Neuron (in vitro differentiated cells): ENCODE data around the gene MYH9.

Experiments
- H2AFZ ChIP-seq: one replicate; pipeline ENCODE4 v1.6.1; 2013; ENCODE audit warnings: low read depth, mild to moderate bottlenecking, inconsistent platforms, low read length, moderate library complexity
- H3K27me3 ChIP-seq: one replicate; pipeline ENCODE4 v1.6.1; 2013; ENCODE audit warnings: low read length; ENCODE audit not compliant: insufficient read depth
- H3K36me3 ChIP-seq: one replicate; pipeline ENCODE4 v1.6.1; 2013; ENCODE audit warnings: low read length; ENCODE audit not compliant: insufficient read depth
- H3K4me1 ChIP-seq: one replicate; pipeline ENCODE4 v1.6.1; 2013; ENCODE audit warnings: low read length; ENCODE audit not compliant: insufficient read depth
- H3K4me3 ChIP-seq: 2 replicates; pipeline ENCODE4 v1.5.1; 2013; ENCODE audit warnings: mild to moderate bottlenecking, low read length, moderate library complexity
- H3K9me3 ChIP-seq: one replicate; pipeline ENCODE4 v1.6.1; 2013; ENCODE audit warnings: low read length

MYH9 gene

GRCh38 chr22:36336246-36337182 lies 51.3 kb downstream of the MYH9 start:
- Histone ChIP-seq H3K27me3 (no peaks in the 10 kb centered on the region), H2AFZ (no peak overlapping the region), H3K4me3 (no peak overlapping the region), H3K9me3 (no peaks in the 10 kb centered on the region), H3K36me3 (peaks cover 33% of the 10 kb centered on the region), H3K4me1 (peaks cover 11% of the 10 kb centered on the region)

- Histone ChIP-seq H3K36me3 (peaks cover 27% of the 10 kb centered on the region), H3K27me3 (no peaks in the 10 kb centered on the region), H3K9me3 (no peaks in the 10 kb centered on the region), H3K4me1 (peaks cover 11% of the 10 kb centered on the region), H3K4me3 (no peak overlapping the region), H2AFZ (no peak overlapping the region)
Observed at GRCh38 chr22:36335621-36336020, 52.1 kb downstream of the MYH9 start.

- Histone ChIP-seq H3K27me3 (no peaks in the 10 kb centered on the region), H3K4me3 (no peak overlapping the region), H2AFZ (no peak overlapping the region), H3K9me3 (no peaks in the 10 kb centered on the region), H3K36me3 (peaks cover 25% of the 10 kb centered on the region), H3K4me1 (peaks cover 14% of the 10 kb centered on the region)
Observed at GRCh38 chr22:36334821-36335603, 52.8 kb downstream of the MYH9 start.

- Histone ChIP-seq H3K36me3 (peaks cover 18% of the 10 kb centered on the region), H3K4me3 (no peak overlapping the region), H3K27me3 (no peaks in the 10 kb centered on the region), H3K4me1 (peaks cover 22% of the 10 kb centered on the region), H3K9me3 (no peaks in the 10 kb centered on the region), H2AFZ (no peak overlapping the region)
Observed at GRCh38 chr22:36334081-36334820, 53.5 kb downstream of the MYH9 start.

- Histone ChIP-seq H3K4me1 (peaks cover 28% of the 10 kb centered on the region), H3K9me3 (no peaks in the 10 kb centered on the region), H3K36me3 (peaks cover 12% of the 10 kb centered on the region)
Observed at GRCh38 chr22:36333644-36334043, 54.1 kb downstream of the MYH9 start.

GRCh38 chr22:36332623-36333332 lies 55.0 kb downstream of the MYH9 start:
- Histone ChIP-seq H3K4me3 (no peak overlapping the region), H2AFZ (no peak overlapping the region), H3K36me3 (peaks cover 10% of the 10 kb centered on the region), H3K27me3 (no peaks in the 10 kb centered on the region), H3K4me1 (peaks cover 36% of the 10 kb centered on the region), H3K9me3 (no peaks in the 10 kb centered on the region)

More at GRCh38 chr22:36333644-36334043, 54.1 kb downstream of the MYH9 start:
- Histone ChIP-seq H3K27me3 (no peaks in the 10 kb centered on the region), H3K4me3 (no peak overlapping the region), H2AFZ (no peak overlapping the region)

- no peaks in the 10 kb centered on the region for H3K9me3 ChIP-seq
- H3K36me3 ChIP-seq = peaks cover 10% of the 10 kb centered on the region
- peaks cover 32% of the 10 kb centered on the region for H3K4me1 ChIP-seq
- no peak overlapping the region for H2AFZ ChIP-seq
- no peak overlapping the region for H3K4me3 ChIP-seq
- no peaks in the 10 kb centered on the region for H3K27me3 ChIP-seq
Observed at GRCh38 chr22:36331912-36332622, 55.7 kb downstream of the MYH9 start.

- no peak overlapping the region for H3K4me3 ChIP-seq
- H3K9me3 ChIP-seq = no peaks in the 10 kb centered on the region
- H3K36me3 ChIP-seq = peaks cover 12% of the 10 kb centered on the region
- H2AFZ ChIP-seq = no peak overlapping the region
- H3K4me1 ChIP-seq = peaks cover 32% of the 10 kb centered on the region
- no peaks in the 10 kb centered on the region for H3K27me3 ChIP-seq
Observed at GRCh38 chr22:36331306-36331911, 56.4 kb downstream of the MYH9 start.

- Histone ChIP-seq H3K4me3 (no peak overlapping the region), H3K9me3 (no peaks in the 10 kb centered on the region), H2AFZ (no peak overlapping the region), H3K27me3 (no peaks in the 10 kb centered on the region), H3K4me1 (peaks cover 31% of the 10 kb centered on the region), H3K36me3 (peaks cover 19% of the 10 kb centered on the region)
Observed at GRCh38 chr22:36330655-36331305, 57.0 kb downstream of the MYH9 start.

- H3K4me3 ChIP-seq = no peak overlapping the region
- peaks cover 25% of the 10 kb centered on the region for H3K4me1 ChIP-seq
Observed at GRCh38 chr22:36330127-36330526, 57.6 kb downstream of the MYH9 start.

GRCh38 chr22:36329254-36330078 lies 58.3 kb downstream of the MYH9 start:
- H3K4me1 ChIP-seq = peaks cover 25% of the 10 kb centered on the region

More at GRCh38 chr22:36330127-36330526, 57.6 kb downstream of the MYH9 start:
- H3K9me3 ChIP-seq = no peaks in the 10 kb centered on the region
- H3K36me3 ChIP-seq = peaks cover 24% of the 10 kb centered on the region
- no peak overlapping the region for H2AFZ ChIP-seq
- no peaks in the 10 kb centered on the region for H3K27me3 ChIP-seq

More at GRCh38 chr22:36329254-36330078, 58.3 kb downstream of the MYH9 start:
- H3K9me3 ChIP-seq = no peaks in the 10 kb centered on the region
- peaks cover 18% of the 10 kb centered on the region for H3K36me3 ChIP-seq
- H2AFZ ChIP-seq = no peak overlapping the region
- no peaks in the 10 kb centered on the region for H3K27me3 ChIP-seq
- H3K4me3 ChIP-seq = no peak overlapping the region
